GM12878 (cell line): Measurements from ENCODE around the gene CD69. TPM values are rescaled to one million over a fixed set of nuclear protein-coding genes. Genes with fewer than 3 reads are reported as not detected.

Experiments
- ATAC-seq: fragments of 200-7000 bp; cut with Tn5 transposase; 3 replicates; pipeline ENCODE4 v1.9.1; 2020; ENCODE audit warnings: mild to moderate bottlenecking, moderate library complexity
- BruUV-seq: library from RNA; stranded (reverse); fragments of 400-500 nt; replicated peaks from 2 replicates; lab custom pipeline; 2021; lab: Mats Ljungman, UMichigan
- CTCF ChIA-PET: fragments of 300-600 bp; sonication (Branson Sonifier 250); formaldehyde crosslinking; extraction: SDS; loops from one replicate; lab custom pipeline; 2021; ENCODE audit warnings: inconsistent platforms; lab: Yijun Ruan, JAX
- POLR2A ChIA-PET: fragments of 350-600 bp; formaldehyde crosslinking; extraction: SDS; loops from one replicate; lab custom pipeline; 2021; ENCODE audit warnings: inconsistent platforms; lab: Charles Lee
- RAD21 ChIA-PET: fragments of 300-600 bp; sonication (Branson Sonifier 250); formaldehyde crosslinking; loops from one replicate; lab custom pipeline; 2023; ENCODE audit warnings: antibody characterized with exemption; ENCODE audit not compliant: unreplicated experiment; lab: Charles Lee
- SMC1A ChIA-PET: fragments of 300-600 bp; sonication (Branson Sonifier 250); formaldehyde crosslinking; loops from one replicate; lab custom pipeline; 2023; ENCODE audit not compliant: unreplicated experiment, uncharacterized antibody; lab: Charles Lee
- DNase-seq: peaks from one replicate; pipeline ENCODE4 v3.0.0-alpha.2; 2011; ENCODE audit warnings: low read depth, low spot score
- FAIRE-seq: peaks from 3 replicates; lab custom pipeline; 2011; peaks lifted over from hg19 to GRCh38; lab: Jason Lieb, UNC
- H2AFZ ChIP-seq: 2 replicates; pipeline ENCODE4 v1.6.0; 2011; ENCODE audit warnings: low read depth, low read length, control low read depth; ENCODE audit not compliant: control insufficient read depth
- H3K27ac ChIP-seq: 2 replicates; pipeline ENCODE4 v1.5.1; 2011; ENCODE audit warnings: control low read depth; ENCODE audit not compliant: control insufficient read depth, insufficient read depth
- H3K27me3 ChIP-seq, 2 experiments: replicated peaks in 1 of 2; 2 replicates each; pipeline versions ENCODE4 v1.6.0 to v1.6.1; 2011; ENCODE audit warnings: low read length in 1 of 2; ENCODE audit not compliant: control insufficient read depth in 2 of 2, insufficient read depth in 2 of 2
- H3K36me3 ChIP-seq, 2 experiments: 2 replicates each; pipeline ENCODE4 v1.5.1; 2011; ENCODE audit warnings: low read length in 1 of 2; ENCODE audit not compliant: control insufficient read depth in 2 of 2, insufficient read depth in 2 of 2
- H3K4me1 ChIP-seq: 2 replicates; pipeline ENCODE4 v1.6.1; 2011; ENCODE audit warnings: mild to moderate bottlenecking, low read length, moderate library complexity, mixed read lengths; ENCODE audit not compliant: control insufficient read depth, insufficient read depth
- H3K4me2 ChIP-seq: 2 replicates; pipeline ENCODE4 v1.6.0; 2011; ENCODE audit warnings: control low read depth; ENCODE audit not compliant: control insufficient read depth, insufficient read depth
- H3K4me3 ChIP-seq: fragments of 200-600 bp; sonication (generic); 2 replicates; pipeline ENCODE4 v1.5.1; 2016
- H3K79me2 ChIP-seq: 2 replicates; pipeline ENCODE4 v1.6.0; 2011; ENCODE audit warnings: low read length; ENCODE audit not compliant: control insufficient read depth, insufficient read depth
- H3K9ac ChIP-seq: 2 replicates; pipeline ENCODE4 v1.8.0; 2011; ENCODE audit warnings: low read length, control low read depth, mixed read lengths; ENCODE audit not compliant: control insufficient read depth, insufficient read depth
- H3K9me3 ChIP-seq: replicated peaks from 3 replicates; pipeline ENCODE4 v1.5.1; 2011; ENCODE audit warnings: mild to moderate bottlenecking, low read length; ENCODE audit not compliant: control insufficient read depth, insufficient read depth
- H4K20me1 ChIP-seq: 2 replicates; pipeline ENCODE4 v1.6.0; 2011; ENCODE audit not compliant: control insufficient read depth, insufficient read depth
- CREB1 ChIP-seq: IDR thresholded peaks from 2 replicates; pipeline ENCODE4 v1.6.1; 2012; ENCODE audit warnings: low read depth, mild to moderate bottlenecking, inconsistent platforms
- CUX1 ChIP-seq: IDR thresholded peaks from 2 replicates; pipeline ENCODE4 v1.6.1; 2012; ENCODE audit warnings: improper control_type of control experiment, low read depth, low read length; ENCODE audit not compliant: insufficient replicate concordance
- ETV6 ChIP-seq, 2 experiments: fragments of 450-650 bp in 1 of 2; IDR thresholded peaks in 1 of 2; conservative IDR thresholded peaks in 1 of 2; 2 replicates each; pipeline ENCODE4 v1.6.1; 2014; ENCODE audit warnings: antibody characterized with exemption in 1 of 2, borderline replicate concordance in 1 of 2, low read depth in 1 of 2, mild to moderate bottlenecking in 1 of 2, moderate library complexity in 1 of 2
- GATAD2B ChIP-seq: fragments of 450-650 bp; conservative IDR thresholded peaks from 2 replicates; pipeline ENCODE4 v1.6.1; 2017; ENCODE audit warnings: low read depth, mild to moderate bottlenecking, moderate library complexity
- KDM1A ChIP-seq: fragments of 200-600 bp; sonication (generic); IDR thresholded peaks from 2 replicates; pipeline ENCODE4 v1.6.1; 2016; ENCODE audit warnings: borderline replicate concordance
- MTA3 ChIP-seq: IDR thresholded peaks from 2 replicates; pipeline ENCODE4 v1.6.1; 2012; ENCODE audit warnings: low read length, inconsistent platforms, borderline replicate concordance
- POLR2AphosphoS5 ChIP-seq: IDR thresholded peaks from 2 replicates; pipeline ENCODE4 v1.6.1; 2011; ENCODE audit warnings: mild to moderate bottlenecking, low read length, inconsistent platforms
- SIN3A ChIP-seq: IDR thresholded peaks from 2 replicates; pipeline ENCODE4 v1.6.1; 2012; ENCODE audit warnings: low read depth, low read length, improper control_type of control experiment
- SMC3 ChIP-seq: IDR thresholded peaks from 2 replicates; pipeline ENCODE4 v1.6.1; 2011; ENCODE audit warnings: low read length, improper control_type of control experiment, borderline replicate concordance
- SUZ12 ChIP-seq: fragments of 200-600 bp; sonication (generic); IDR thresholded peaks from one replicate; pipeline ENCODE4 v1.6.1; 2018; ENCODE audit warnings: antibody characterized with exemption, mild to moderate bottlenecking; ENCODE audit not compliant: unreplicated experiment
- in situ Hi-C: fragments of 300-500 bp; cut with MboI; formaldehyde crosslinking; loops from 9 replicates; pipeline ENCODE4 v1.14.3; 2018; ENCODE audit warnings: mixed read lengths
- intact Hi-C: fragments of 100-400 bp; cut with micrococcal nuclease; formaldehyde crosslinking; loops from one replicate; pipeline ENCODE4 v1.14.2; 2022; ENCODE audit not compliant: unreplicated experiment
- polyA plus RNA-seq, 11 experiments: library from polyadenylated mRNA; depleted of rRNA in 4 of 11; unstranded in 6 of 11; stranded (reverse) in 5 of 11; fragments of >200 nt; fragmentation: Nextera tagmentation in 4 of 11; fragmentation: Illumina TruSeq in 1 of 11; extraction: Ambion mirVana in 4 of 11; extraction: Trizol in 1 of 11; gene quantifications; 1 replicate in 1 of 11; 2 replicates in 10 of 11; pipeline versions ENCODE4 v1.2.1 to v1.2.3, GENCODE V29; 2011 to 2016; ENCODE audit warnings: inconsistent platforms in 2 of 11, missing spikeins in 2 of 11, low read depth in 1 of 11
- total RNA-seq, 4 experiments: library from RNA; depleted of rRNA in 3 of 4; stranded (reverse); fragments of >200 nt in 3 of 4; fragmentation: Illumina TruSeq in 1 of 4; extraction: Trizol in 1 of 4; gene quantifications; 2 replicates each; pipeline versions ENCODE4 v1.2.1 to v1.2.3, GENCODE V29; 2013 to 2021
- TF ChIP-seq, protein P1 (sequence below): IDR thresholded peaks from 2 replicates; pipeline ENCODE4 v1.6.1; 2011; ENCODE audit warnings: borderline replicate concordance, low read depth, mild to moderate bottlenecking, moderate library complexity, low read length; ENCODE audit not compliant: insufficient read depth, poor library complexity, severe bottlenecking

Gene CD69
- total and polyA plus RNA-seq, 10 of the 15 experiments (the other 5 are each of a cell fraction or from before 2014, with no cell fraction given) = 7.3 to 156 (median 15.0) TPM

GRCh38 chr12:9707356-9707755 is 53.3 kb downstream of the CD69 start:
- Histone ChIP-seq H3K27ac (peak overlapping the region; percentile 71), H3K4me1 (peaks cover 51% of the 10 kb centered on the region), H3K9ac (no peak overlapping the region), H3K4me2 (peak overlapping the region; percentile 59; the same call in 1 of the 2 replicates), H3K79me2 (peaks cover 2% of the 10 kb centered on the region), H3K36me3 (no peaks in the 10 kb centered on the region), H3K27me3 (no peaks in the 10 kb centered on the region)
- SMC1A ChIA-PET = interaction anchor here (0.7 to 7.8 kb wide), 12 partner anchors 8 to 376 kb away, joined by 3 to 100 read pairs (median 4); partner anchors contain the start of gene CLEC2D
- no peak for FAIRE-seq
- no TSS peak for BruUV-seq
- no peak for DNase-seq
- TF ChIP-seq SMC3 (no peak), ETV6 (conservative IDR thresholded peaks at IDR 0.05 in 1 of 2, IDR thresholded peaks at IDR 0.05 in 1 of 2; ENCODE audit: borderline replicate concordance in 1 of 2, low read depth in 1 of 2) (no peak), KDM1A (no peak), SUZ12 (no peak), SIN3A (no peak), MTA3 (no peak), CREB1 (no peak), POLR2AphosphoS5 (no peak), CUX1 (no peak), GATAD2B (no peak)
- TF ChIP-seq, protein P1, sequence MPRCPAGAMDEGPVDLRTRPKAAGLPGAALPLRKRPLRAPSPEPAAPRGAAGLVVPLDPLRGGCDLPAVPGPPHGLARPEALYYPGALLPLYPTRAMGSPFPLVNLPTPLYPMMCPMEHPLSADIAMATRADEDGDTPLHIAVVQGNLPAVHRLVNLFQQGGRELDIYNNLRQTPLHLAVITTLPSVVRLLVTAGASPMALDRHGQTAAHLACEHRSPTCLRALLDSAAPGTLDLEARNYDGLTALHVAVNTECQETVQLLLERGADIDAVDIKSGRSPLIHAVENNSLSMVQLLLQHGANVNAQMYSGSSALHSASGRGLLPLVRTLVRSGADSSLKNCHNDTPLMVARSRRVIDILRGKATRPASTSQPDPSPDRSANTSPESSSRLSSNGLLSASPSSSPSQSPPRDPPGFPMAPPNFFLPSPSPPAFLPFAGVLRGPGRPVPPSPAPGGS = no peak
- TF ChIP-seq, all 136 proteins: peak for 0
- intact Hi-C loops = no loop called here
- H4K20me1 ChIP-seq = no peaks in the 10 kb centered on the region
- ChIA-PET CTCF (interaction anchor here (0.9 to 9.0 kb wide), 11 partner anchors 10 to 377 kb away, joined by 3 to 159 read pairs (median 5); no protein-coding TSS in a partner anchor), RAD21 (interaction anchor here (1.2 to 4.8 kb wide), 4 partner anchors 36 to 74 kb away, joined by 3 to 32 read pairs (median 10); no protein-coding TSS in a partner anchor), POLR2A (no interaction called here)
- 0 out of 3 replicates have a peak, but pooled peaks have one; percentile 27 for ATAC-seq
- in situ Hi-C loops = loop anchor here (5.0 kb wide), 1 partner anchor 70 kb away; no protein-coding TSS in a partner anchor
- H3K4me3 ChIP-seq = no peak overlapping the region
- H3K9me3 ChIP-seq = peaks cover 4% of the 10 kb centered on the region
- no peak overlapping the region; the same call in 1 of the 2 replicates for H2AFZ ChIP-seq
